NCI-H1092 (cell line): ENCODE results near the gene LAP3.

Experiments
- DNase-seq: peaks from one replicate; lab custom pipeline; 2025; lab: John Stamatoyannopoulos, UW

Gene LAP3

GRCh38 chr4:17616283-17616682 is 39.3 kb downstream of the LAP3 start:
- DNase-seq, result no peak

GRCh38 chr4:17618926-17619325 is 41.9 kb downstream of the LAP3 start:
- DNase-seq, result no peak

GRCh38 chr4:17619416-17620105 is 42.6 kb downstream of the LAP3 start:
- no peak for DNase-seq

GRCh38 chr4:17623451-17624001 is 46.5 kb downstream of the LAP3 start:
- DNase-seq, result no peak

GRCh38 chr4:17624821-17625220 is 47.8 kb downstream of the LAP3 start:
- DNase-seq, result no peak

GRCh38 chr4:17630228-17630627 is 53.2 kb downstream of the LAP3 start:
- no peak for DNase-seq

GRCh38 chr4:17633600-17633999 is 56.6 kb downstream of the LAP3 start:
- DNase-seq, result no peak

GRCh38 chr4:17635056-17635455 is 58.1 kb downstream of the LAP3 start:
- no peak for DNase-seq

GRCh38 chr4:17636341-17636695 is 59.3 kb downstream of the LAP3 start:
- DNase-seq, result no peak

- peak; percentile 63 for DNase-seq
Observed at GRCh38 chr4:17636696-17637622, 60.0 kb downstream of the LAP3 start.

GRCh38 chr4:17639136-17639535 is 62.1 kb downstream of the LAP3 start:
- no peak for DNase-seq

- no peak for DNase-seq
Observed at GRCh38 chr4:17642398-17642783, 65.4 kb downstream of the LAP3 start.

- no peak for DNase-seq
Observed at GRCh38 chr4:17646693-17647092, 69.7 kb downstream of the LAP3 start.

GRCh38 chr4:17647176-17647806 is 70.3 kb downstream of the LAP3 start:
- no peak for DNase-seq

GRCh38 chr4:17647927-17648326 is 70.9 kb downstream of the LAP3 start:
- DNase-seq, result no peak

- DNase-seq, result no peak
Observed at GRCh38 chr4:17650406-17650805, 73.4 kb downstream of the LAP3 start.

GRCh38 chr4:17654701-17655100 is 77.7 kb downstream of the LAP3 start:
- no peak for DNase-seq

GRCh38 chr4:17657090-17657489 is 80.1 kb downstream of the LAP3 start:
- DNase-seq, result no peak
